Natural killer cell (primary cell): ENCODE results near the gene REM1. TPM values are rescaled to one million over a fixed set of nuclear protein-coding genes. Genes with fewer than 3 reads are reported as not detected.
A peak's percentile ranks its signal among the peaks of the same experiment; 100 is the strongest.

Experiments
- ATAC-seq, 3 donors: fragments of 150-1000 bp in 2 of 3; fragments of 200-7000 bp in 1 of 3; cut with Tn5 transposase; 1 replicate in 1 of 3; 2 replicates in 2 of 3; pipeline ENCODE4 v1.10.0; 2021; ENCODE audit warnings: mild to moderate bottlenecking in 2 of 3, moderate library complexity in 2 of 3
- DNase-seq, 2 donors: peaks; one replicate each; pipeline versions ENCODE4 v3.0.0 to v3.0.0-alpha.2; 2013 to 2021; ENCODE audit warnings: mixed read lengths in 1 of 2
- H3K27ac ChIP-seq: one replicate; pipeline ENCODE4 v1.5.1; 2013; ENCODE audit warnings: mild to moderate bottlenecking, low read length
- H3K27me3 ChIP-seq: one replicate; pipeline ENCODE4 v1.6.1; 2013; ENCODE audit warnings: low read length; ENCODE audit not compliant: control insufficient read depth, insufficient read depth
- H3K36me3 ChIP-seq: one replicate; pipeline ENCODE4 v1.6.1; 2013; ENCODE audit warnings: low read length; ENCODE audit not compliant: control insufficient read depth, insufficient read depth
- H3K4me1 ChIP-seq: one replicate; pipeline ENCODE4 v1.6.1; 2013; ENCODE audit warnings: low read length; ENCODE audit not compliant: control insufficient read depth, insufficient read depth
- H3K4me3 ChIP-seq: one replicate; pipeline ENCODE4 v1.5.1; 2013; ENCODE audit warnings: low read length
- H3K9me3 ChIP-seq: one replicate; pipeline ENCODE4 v1.6.1; 2013; ENCODE audit warnings: low read length; ENCODE audit not compliant: control insufficient read depth, insufficient read depth
- H3K27ac Mint-ChIP-seq, 2 donors: one replicate each; pipeline ENCODE4 v1.8.0; 2022; ENCODE audit warnings: mild to moderate bottlenecking in 2 of 2, mixed read lengths in 2 of 2, moderate library complexity in 1 of 2
- H3K27me3 Mint-ChIP-seq, 2 donors: one replicate each; pipeline ENCODE4 v1.8.0; 2022; ENCODE audit warnings: low read depth in 2 of 2, mixed read lengths in 2 of 2
- H3K36me3 Mint-ChIP-seq: one replicate; pipeline ENCODE4 v1.8.0; 2022; ENCODE audit warnings: mixed read lengths
- H3K4me1 Mint-ChIP-seq, 2 donors: one replicate each; pipeline ENCODE4 v1.8.0; 2022; ENCODE audit warnings: mixed read lengths in 2 of 2
- H3K4me3 Mint-ChIP-seq: one replicate; pipeline ENCODE4 v1.8.0; 2022; ENCODE audit warnings: mild to moderate bottlenecking, moderate library complexity, mixed read lengths
- H3K9me3 Mint-ChIP-seq, 2 donors: one replicate each; pipeline ENCODE4 v1.8.0; 2022; ENCODE audit warnings: mixed read lengths in 2 of 2
- WGBS: methylation state at CpG from one replicate; pipeline ENCODE4 v1.1.7; 2013; ENCODE audit warnings: missing lambda C conversion rate; ENCODE audit not compliant: insufficient coverage; 5-methylcytosine and 5-hydroxymethylcytosine counted together
- intact Hi-C: fragments of 100-400 bp; cut with micrococcal nuclease; formaldehyde crosslinking; loops from one replicate; pipeline ENCODE4 v1.14.2; 2022
- total RNA-seq, 4 donors: library from RNA; stranded (reverse); fragments of 120-200 nt in 1 of 4; gene quantifications; one replicate each; pipeline versions ENCODE4 v1.2.3 to v1.2.4, GENCODE V29; 2013 to 2022
- TF ChIP-seq, protein P1 (sequence below): fragments of 200-600 bp; IDR thresholded peaks from one replicate; pipeline ENCODE4 v1.8.0; 2022; ENCODE audit warnings: antibody characterized with exemption

The REM1 gene
- total RNA-seq, 3 donors from 2014 or later (not counting 1 experiment from before 2014, with no cell fraction given) = not detected

DNA sequence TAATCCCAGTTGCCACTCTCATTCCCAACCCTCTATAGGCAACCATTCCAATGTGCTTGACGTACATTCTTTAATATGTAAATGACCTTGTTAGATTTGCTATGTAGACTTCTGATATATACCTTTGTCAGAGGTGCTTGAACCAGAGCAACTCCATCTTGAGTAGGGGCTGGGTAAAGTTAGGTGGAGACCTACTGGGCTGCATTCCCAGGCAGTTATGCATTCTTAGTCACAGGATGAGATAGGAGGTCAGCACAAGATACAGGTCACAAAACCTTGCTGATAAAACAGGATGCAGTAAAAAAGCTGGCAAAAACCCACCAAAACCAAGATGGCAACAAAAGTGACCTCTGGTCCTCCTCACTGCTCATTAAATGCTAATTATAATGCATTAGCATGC is 30.8 kb downstream of the REM1 start:
- DNase-seq (no peak), ATAC-seq (no peak)
- Mint-ChIP-seq H3K27me3 (peaks cover 9 to 12% of the 10 kb centered on the region in 2 donors), H3K4me1 (peaks cover 0 to 6% of the 10 kb centered on the region in 2 donors), H3K9me3 (no peaks in the 10 kb centered on the region), H3K36me3 (no peaks in the 10 kb centered on the region), H3K27ac (no peak overlapping the region), H3K4me3 (no peak overlapping the region)
- H3K4me3 ChIP-seq = no peak overlapping the region
- H3K27ac ChIP-seq = no peak overlapping the region
- H3K36me3 ChIP-seq = no peaks in the 10 kb centered on the region
- peaks cover 5% of the 10 kb centered on the region for H3K9me3 ChIP-seq
- peaks cover 6% of the 10 kb centered on the region for H3K4me1 ChIP-seq
- TF ChIP-seq, protein P1, sequence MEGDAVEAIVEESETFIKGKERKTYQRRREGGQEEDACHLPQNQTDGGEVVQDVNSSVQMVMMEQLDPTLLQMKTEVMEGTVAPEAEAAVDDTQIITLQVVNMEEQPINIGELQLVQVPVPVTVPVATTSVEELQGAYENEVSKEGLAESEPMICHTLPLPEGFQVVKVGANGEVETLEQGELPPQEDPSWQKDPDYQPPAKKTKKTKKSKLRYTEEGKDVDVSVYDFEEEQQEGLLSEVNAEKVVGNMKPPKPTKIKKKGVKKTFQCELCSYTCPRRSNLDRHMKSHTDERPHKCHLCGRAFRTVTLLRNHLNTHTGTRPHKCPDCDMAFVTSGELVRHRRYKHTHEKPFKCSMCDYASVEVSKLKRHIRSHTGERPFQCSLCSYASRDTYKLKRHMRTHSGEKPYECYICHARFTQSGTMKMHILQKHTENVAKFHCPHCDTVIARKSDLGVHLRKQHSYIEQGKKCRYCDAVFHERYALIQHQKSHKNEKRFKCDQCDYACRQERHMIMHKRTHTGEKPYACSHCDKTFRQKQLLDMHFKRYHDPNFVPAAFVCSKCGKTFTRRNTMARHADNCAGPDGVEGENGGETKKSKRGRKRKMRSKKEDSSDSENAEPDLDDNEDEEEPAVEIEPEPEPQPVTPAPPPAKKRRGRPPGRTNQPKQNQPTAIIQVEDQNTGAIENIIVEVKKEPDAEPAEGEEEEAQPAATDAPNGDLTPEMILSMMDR = no peak
- no peaks in the 10 kb centered on the region for H3K27me3 ChIP-seq
- no CpG with 5 or more reads among the region's 1 CpG for WGBS
- intact Hi-C loops = no loop called here

DNA sequence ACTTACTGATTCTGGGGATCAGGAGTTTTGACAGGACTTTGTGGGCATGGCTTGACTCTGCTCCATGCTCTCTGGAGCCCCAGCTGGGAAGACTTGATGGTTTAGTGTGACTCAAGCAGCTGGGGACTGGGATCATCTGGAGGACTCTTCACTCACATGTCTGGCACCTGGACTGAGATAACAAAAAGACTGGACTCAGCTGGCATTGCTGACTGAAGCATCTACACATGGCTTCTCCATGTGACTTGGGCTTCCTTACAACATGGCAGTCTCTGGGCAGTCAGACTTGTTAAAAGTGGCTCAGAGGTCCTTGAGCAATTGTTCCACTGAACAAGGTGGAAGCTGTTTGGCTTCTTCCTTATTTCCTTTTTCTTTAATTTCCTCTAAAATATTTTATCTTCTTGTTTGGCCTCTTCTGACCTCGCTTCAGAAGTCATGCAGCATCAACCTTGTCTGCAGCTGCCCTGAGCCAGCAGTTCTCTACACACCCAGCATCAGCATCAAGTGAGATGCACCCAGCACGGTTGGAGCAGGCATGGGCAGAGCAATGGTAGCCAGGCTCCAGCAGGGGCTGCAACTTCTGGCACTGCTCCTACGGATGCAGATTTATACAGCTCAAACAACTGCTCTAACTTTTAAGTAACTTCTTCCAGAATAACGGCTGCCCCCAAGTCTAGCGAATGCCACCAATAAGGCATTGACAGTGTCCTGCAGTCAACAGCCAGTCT is 33.6 kb downstream of the REM1 start:
- H3K27ac ChIP-seq = no peak overlapping the region
- H3K4me3 ChIP-seq = no peak overlapping the region
- no peaks in the 10 kb centered on the region for H3K36me3 Mint-ChIP-seq
- DNase-seq (no peak), ATAC-seq (no peak)
- H3K4me3 Mint-ChIP-seq = no peak overlapping the region
- H3K27me3 ChIP-seq = no peaks in the 10 kb centered on the region
- 89% methylated on average over 5 of the region's 5 CpGs for WGBS
- intact Hi-C loops = no loop called here
- TF ChIP-seq, protein P1 = no peak
- H3K27ac Mint-ChIP-seq = no peak overlapping the region
- peaks cover under 1 to 3% of the 10 kb centered on the region in 2 donors for H3K4me1 Mint-ChIP-seq
- no peaks in the 10 kb centered on the region for H3K9me3 Mint-ChIP-seq
- peaks cover under 1% of the 10 kb centered on the region for H3K4me1 ChIP-seq
- no peaks in the 10 kb centered on the region for H3K36me3 ChIP-seq
- H3K27me3 Mint-ChIP-seq = peaks cover 9 to 12% of the 10 kb centered on the region in 2 donors
- H3K9me3 ChIP-seq = peaks cover 5% of the 10 kb centered on the region

DNA sequence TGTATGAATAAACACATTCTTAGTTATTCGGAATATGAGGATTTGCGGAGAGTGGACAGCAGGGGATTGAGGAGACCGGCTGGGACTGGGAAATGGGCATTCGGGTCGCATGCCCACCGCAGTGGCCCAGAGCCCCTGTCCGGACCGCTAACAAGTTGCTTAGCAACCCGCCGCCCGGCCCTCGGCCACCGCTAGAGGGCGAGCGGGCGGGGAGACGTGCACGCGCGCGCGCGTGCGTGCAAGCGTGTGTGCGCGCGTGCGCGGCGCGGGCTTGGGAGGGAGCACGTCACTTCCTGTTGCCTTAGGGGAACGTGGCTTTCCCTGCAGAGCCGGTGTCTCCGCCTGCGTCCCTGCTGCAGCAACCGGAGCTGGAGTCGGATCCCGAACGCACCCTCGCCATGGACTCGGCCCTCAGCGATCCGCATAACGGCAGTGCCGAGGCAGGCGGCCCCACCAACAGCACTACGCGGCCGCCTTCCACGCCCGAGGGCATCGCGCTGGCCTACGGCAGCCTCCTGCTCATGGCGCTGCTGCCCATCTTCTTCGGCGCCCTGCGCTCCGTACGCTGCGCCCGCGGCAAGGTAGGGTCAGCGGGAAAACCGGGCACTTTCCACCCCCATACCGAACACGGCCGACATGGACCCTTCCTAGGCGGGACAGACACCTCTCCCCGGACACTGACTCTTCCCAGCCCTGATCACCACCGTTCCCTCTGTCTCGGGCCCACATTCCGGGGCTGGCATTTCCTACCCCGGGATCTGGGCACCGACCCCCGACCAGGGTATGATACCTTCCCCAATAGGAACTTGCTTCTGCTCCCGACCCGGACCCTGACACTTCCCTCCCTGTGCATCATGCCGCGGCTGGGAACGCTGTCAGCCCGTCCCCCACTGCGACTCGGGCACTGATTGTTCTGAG is 39.3 kb downstream of the REM1 start, which contains the start of gene HM13:
Gene HM13 (plus strand): TSS at position 289 of the 918 bp plus-strand sequence. CDS start 110 bp downstream, at position 399.
- Mint-ChIP-seq H3K4me1 (peaks cover 12% of the 10 kb centered on the region in 2 donors), H3K27ac (no peak within 1 kb of the TSS), H3K36me3 (no peaks in the 10 kb centered on the region), H3K4me3 (no peak within 1 kb of the TSS), H3K27me3 (peaks cover 0 to under 1% of the 10 kb centered on the region in 2 donors), H3K9me3 (no peaks in the 10 kb centered on the region)
- peak within 1 kb of the TSS; percentile 67 for H3K27ac ChIP-seq
- peak within 1 kb of the TSS; percentile 85 for H3K4me3 ChIP-seq
- intact Hi-C loops = loop anchor here (1.0 to 2.0 kb wide), 2 partner anchors 98 to 209 kb away; no protein-coding TSS in a partner anchor
- TF ChIP-seq, protein P1 = peak; percentile 99
- ATAC-seq (peak; percentile 88 to 95 (median 89)), DNase-seq (peak; percentile 85 to 97)
- H3K9me3 ChIP-seq = no peaks in the 10 kb centered on the region
- H3K36me3 ChIP-seq = peaks cover 1% of the 10 kb centered on the region
- under 1% methylated on average over 86 of the region's 86 CpGs for WGBS
- no peaks in the 10 kb centered on the region for H3K27me3 ChIP-seq
- peaks cover 35% of the 10 kb centered on the region for H3K4me1 ChIP-seq
